Fibroblast of mammary gland (primary cell): ENCODE measurements around the gene UGT1A8.

ENCODE experiments used
- DNase-seq: peaks from one replicate; pipeline ENCODE4 v3.0.0-alpha.2; 2010; ENCODE audit warnings: low read depth
- H3K4me3 ChIP-seq: 2 replicates; pipeline ENCODE4 v1.5.1; 2011; ENCODE audit warnings: low read depth, mild to moderate bottlenecking, low read length, moderate library complexity; ENCODE audit not compliant: control insufficient read depth
- TF ChIP-seq, protein P1 (sequence below): conservative IDR thresholded peaks from 2 replicates; pipeline ENCODE4 v1.5.1; 2011; ENCODE audit warnings: low read depth, low read length, inconsistent platforms; ENCODE audit not compliant: control insufficient read depth, insufficient read depth

The UGT1A8 gene

DNA sequence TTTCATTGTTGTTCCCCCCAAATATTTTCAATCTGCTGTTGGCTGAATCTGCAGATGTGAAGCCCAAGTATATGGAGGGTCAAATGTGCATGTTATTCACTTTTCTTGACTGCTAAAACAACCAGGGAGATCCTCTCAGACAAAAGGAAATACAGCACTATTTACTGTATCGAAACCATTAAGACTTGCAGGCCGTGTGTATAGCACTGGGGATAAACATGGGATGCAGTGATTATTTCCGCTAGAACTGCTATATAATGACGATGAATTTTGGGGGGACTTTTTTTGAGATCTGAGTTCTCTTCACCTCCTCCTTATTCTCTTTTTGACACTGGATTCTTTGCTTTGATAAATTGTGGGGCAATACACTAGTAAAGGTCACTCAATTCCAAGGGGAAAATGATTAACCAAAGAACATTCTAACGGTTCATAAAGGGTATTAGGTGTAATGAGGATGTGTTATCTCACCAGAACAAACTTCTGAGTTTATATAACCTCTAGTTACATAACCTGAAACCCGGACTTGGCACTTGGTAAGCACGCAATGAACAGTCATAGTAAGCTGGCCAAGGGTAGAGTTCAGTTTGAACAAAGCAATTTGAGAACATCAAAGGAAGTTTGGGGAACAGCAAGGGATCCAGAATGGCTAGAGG is 139.1 kb downstream of the UGT1A8 start:
- no peak overlapping the region for H3K4me3 ChIP-seq
- DNase-seq, result no peak
- TF ChIP-seq, protein P1, sequence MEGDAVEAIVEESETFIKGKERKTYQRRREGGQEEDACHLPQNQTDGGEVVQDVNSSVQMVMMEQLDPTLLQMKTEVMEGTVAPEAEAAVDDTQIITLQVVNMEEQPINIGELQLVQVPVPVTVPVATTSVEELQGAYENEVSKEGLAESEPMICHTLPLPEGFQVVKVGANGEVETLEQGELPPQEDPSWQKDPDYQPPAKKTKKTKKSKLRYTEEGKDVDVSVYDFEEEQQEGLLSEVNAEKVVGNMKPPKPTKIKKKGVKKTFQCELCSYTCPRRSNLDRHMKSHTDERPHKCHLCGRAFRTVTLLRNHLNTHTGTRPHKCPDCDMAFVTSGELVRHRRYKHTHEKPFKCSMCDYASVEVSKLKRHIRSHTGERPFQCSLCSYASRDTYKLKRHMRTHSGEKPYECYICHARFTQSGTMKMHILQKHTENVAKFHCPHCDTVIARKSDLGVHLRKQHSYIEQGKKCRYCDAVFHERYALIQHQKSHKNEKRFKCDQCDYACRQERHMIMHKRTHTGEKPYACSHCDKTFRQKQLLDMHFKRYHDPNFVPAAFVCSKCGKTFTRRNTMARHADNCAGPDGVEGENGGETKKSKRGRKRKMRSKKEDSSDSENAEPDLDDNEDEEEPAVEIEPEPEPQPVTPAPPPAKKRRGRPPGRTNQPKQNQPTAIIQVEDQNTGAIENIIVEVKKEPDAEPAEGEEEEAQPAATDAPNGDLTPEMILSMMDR, result no peak

GRCh38 chr2:233758141-233758540 is 140.7 kb downstream of the UGT1A8 start:
- TF ChIP-seq, protein P1, result no peak
- no peak overlapping the region for H3K4me3 ChIP-seq
- no peak for DNase-seq

GRCh38 chr2:233758849-233759248 is 141.4 kb downstream of the UGT1A8 start:
- TF ChIP-seq, protein P1, result no peak
- H3K4me3 ChIP-seq, result no peak overlapping the region
- no peak for DNase-seq

DNA sequence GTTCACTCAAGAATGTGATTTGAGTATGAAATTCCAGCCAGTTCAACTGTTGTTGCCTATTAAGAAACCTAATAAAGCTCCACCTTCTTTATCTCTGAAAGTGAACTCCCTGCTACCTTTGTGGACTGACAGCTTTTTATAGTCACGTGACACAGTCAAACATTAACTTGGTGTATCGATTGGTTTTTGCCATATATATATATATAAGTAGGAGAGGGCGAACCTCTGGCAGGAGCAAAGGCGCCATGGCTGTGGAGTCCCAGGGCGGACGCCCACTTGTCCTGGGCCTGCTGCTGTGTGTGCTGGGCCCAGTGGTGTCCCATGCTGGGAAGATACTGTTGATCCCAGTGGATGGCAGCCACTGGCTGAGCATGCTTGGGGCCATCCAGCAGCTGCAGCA is 142.6 kb downstream of the UGT1A8 start, which contains the start of gene UGT1A1:
Gene UGT1A1 (plus strand): TSS at position 228 of the 400 bp plus-strand sequence. CDS start 18 bp downstream, at position 246.
- no peak for DNase-seq
- TF ChIP-seq, protein P1, result no peak
- H3K4me3 ChIP-seq, result no peak within 1 kb of the TSS

DNA sequence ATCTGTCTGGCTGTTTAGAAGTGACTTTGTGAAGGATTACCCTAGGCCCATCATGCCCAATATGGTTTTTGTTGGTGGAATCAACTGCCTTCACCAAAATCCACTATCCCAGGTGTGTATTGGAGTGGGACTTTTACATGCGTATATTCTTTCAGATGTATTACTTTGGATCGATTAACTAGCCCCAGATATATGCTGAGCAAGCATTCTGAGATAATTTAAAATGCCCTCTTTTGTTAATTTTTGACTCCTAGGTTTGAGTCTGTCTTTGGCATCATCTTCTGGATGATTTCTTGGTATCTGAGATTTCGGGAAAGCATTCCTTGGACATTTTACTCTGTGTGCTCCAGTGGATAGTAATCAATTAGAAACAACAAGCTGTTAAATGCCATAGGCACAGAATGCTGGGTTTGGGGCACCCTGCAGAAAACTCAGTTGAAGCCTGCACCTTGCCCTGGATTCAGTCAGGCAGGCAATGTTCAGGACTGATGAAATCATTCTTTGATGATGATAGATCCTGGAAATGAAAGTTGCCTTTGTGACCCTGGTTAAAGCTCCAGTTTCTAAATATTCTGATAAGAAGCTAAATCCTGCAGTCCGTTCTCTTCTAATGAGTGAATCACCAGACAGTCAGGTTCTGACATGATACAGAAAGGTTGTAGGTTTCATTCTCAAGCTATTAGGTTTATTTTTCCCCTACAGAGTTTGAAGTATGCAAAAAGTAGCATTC is 143.8 kb downstream of the UGT1A8 start:
- peak; percentile 2 for DNase-seq
- TF ChIP-seq, protein P1, result no peak
- H3K4me3 ChIP-seq, result no peak overlapping the region

- H3K4me3 ChIP-seq, result no peak overlapping the region
- peak; percentile 68 for DNase-seq
- TF ChIP-seq, protein P1, result no peak
These were observed 146.8 kb downstream of the UGT1A8 start for GRCh38 chr2:233764264-233764663.

DNA sequence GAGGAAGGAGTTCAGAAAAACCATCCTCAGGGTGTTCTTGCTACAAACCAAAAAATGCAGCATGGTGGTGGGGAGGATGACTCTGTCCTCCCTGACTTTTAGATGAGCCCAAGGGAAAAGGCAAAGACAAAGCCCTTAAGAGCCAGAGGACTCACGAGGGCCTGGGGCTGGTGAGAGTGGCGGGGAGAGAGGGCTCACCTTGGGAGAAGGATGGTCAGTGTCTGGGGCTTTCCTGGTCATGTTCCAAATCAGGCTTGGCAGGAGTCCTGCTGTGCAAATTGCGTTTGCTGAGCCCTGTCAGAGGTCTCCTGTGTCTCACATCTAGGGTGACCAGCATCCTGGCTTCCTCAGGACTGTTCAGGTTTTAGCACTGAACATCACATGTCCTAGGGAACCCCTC is 147.3 kb downstream of the UGT1A8 start:
- TF ChIP-seq, protein P1, result no peak
- H3K4me3 ChIP-seq, result no peak overlapping the region
- peak; percentile 12 for DNase-seq
